MV-4-11 (cell line): ENCODE data around the gene MAPRE3.
"Not testable (repeated sequence)": the region's sequence is repeated elsewhere in the genome, so short reads cannot be mapped to it uniquely, and the experiment has no call there.

Experiments
- DNase-seq: peaks from one replicate; lab custom pipeline; 2025; lab: John Stamatoyannopoulos, UW

MAPRE3 gene

DNA sequence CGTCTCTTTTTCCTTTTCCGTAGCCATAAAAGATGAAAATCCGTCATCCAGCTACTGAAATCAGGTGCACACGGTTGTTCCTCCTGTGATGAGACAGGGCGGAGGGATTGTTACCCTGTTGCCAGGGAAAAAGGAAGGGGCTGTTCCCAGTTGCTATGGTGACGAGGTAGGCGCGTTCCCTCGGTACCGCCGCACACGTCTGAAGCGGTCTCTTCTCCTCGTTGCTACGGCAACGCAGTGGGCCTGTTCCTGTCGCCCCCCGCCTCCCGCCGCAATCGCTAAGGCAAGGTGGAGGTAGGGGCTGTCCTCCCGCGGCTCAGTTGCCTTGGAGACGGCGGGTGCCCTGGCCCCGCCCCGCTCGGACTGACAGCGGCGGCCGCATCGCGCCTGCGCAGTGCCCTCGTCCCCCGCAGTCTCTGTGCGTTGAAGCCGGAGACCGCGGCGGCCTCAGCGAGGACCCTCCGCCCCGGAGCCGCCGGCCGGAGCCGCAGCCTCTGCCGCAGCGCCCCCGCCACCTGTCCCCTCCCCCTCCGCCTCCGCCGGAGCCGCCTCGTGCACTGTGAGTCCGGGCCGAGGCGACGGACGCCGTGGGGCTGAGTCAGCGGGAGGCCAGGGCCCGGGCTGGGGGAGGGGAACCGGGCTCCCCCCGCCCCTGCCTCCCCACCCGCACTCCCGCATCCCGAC, at the start of gene MAPRE3:
TSS of gene MAPRE3 (plus strand) at position 394 of the 684 bp plus-strand sequence. CDS start 51,582 bp downstream, outside the sequence.
- peak; percentile 62 for DNase-seq

- no peak for DNase-seq
These were observed 49.1 kb upstream of the MAPRE3 start for GRCh38 chr2:26921323-26921722.

GRCh38 chr2:26922405-26923188, 47.8 kb upstream of the MAPRE3 start:
- DNase-seq = peak; percentile 67

GRCh38 chr2:26923189-26923466, 47.3 kb upstream of the MAPRE3 start:
- not testable (repeated sequence) for DNase-seq

DNA sequence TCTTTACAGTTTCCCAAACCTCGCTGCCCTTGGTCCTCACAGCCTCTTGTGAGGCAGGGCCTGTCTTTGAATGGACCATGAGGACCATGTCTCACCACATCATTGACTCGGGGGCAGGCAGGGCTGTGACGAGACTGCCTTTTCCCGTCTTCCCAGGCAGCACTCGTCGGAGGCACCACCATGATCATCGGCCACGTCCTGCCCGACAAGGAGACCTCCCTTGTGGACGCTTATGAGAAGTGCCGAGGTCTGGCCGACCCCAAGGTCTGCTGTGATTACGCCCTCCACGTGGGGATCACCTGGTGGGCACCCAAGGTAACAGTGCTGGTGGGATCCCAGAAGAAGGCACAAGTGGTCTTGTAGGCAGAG, 45.7 kb upstream of the MAPRE3 start:
- no peak for DNase-seq

DNA sequence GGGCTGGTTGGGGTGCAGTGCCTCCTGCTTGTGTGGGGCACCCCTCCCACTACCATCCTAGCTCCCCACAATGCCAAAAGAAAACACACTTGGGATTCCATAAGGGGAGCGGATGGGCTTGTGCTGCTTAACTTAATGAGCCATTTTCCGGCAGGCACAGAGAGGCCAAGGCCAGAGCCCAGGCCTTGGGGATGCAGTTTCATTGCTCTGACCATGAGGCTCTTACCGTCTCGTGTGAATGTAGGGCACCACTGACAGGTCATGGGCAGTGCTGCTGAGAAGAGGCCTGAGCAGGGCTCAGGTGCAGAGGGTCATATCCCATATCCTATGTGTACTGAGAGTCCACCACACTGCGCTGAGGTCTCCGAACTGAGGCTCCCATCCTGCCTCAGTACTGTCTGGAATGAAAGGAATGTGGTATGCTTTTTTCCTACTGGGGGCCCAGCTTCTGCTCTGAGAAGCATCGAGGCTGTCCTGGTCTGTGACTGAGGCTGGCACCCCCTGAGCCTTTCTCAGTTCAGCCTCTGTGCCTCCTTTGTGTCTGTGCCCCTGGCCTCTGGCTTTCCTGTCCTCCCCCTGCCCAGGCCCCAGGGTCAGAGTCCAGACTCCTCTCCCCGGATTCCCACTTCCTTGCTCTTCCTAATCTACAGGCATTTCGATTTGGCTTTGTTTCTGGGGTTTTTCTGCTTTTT, 45.2 kb upstream of the MAPRE3 start:
- DNase-seq = no peak

GRCh38 chr2:26927221-26927620, 43.2 kb upstream of the MAPRE3 start:
- DNase-seq = no peak

DNA sequence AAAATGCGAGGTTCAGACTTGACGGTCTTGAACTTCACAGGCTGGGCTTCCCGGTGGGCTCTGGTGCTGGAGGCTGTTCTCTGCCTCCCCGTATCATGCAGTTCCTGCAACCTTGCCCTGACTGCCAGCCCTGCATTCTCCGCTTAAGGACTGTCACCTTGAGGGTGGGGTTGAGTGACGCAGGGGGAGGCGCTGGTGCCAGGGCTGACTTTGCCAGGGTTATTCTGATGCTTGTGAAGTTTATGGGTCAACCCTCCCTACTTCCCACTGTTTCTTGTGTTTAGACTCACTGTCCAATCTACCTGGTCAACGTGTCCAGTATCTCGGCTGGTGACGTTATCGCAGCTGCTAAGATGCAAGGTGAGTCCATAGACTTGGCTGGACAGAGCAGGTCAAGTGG, 37.5 kb upstream of the MAPRE3 start:
- DNase-seq = no peak

- DNase-seq = no peak
These were observed 36.8 kb upstream of the MAPRE3 start for GRCh38 chr2:26933431-26934334.

- DNase-seq = no peak
These were observed 36.1 kb upstream of the MAPRE3 start for GRCh38 chr2:26934335-26934724.

DNA sequence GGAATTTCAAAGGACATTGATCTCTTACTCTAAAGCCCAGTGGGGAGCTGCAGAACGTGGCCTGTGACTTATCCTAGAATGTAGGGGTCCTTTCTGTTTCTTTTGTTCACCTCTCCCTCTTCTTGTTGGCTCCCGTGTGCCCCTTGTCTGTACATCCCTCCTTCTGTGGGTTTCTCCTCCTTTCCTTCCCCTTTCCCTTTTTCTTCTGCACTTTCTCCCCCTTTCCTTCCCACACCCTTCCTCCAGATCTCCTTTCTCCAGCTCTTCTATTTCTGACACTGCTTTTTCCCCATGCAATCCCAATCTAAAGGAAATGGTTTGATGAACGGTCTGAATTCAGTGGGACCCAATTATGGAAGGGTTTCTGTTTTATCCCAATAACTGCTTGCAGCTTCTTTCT, 35.5 kb upstream of the MAPRE3 start:
- DNase-seq = no peak

- DNase-seq = no peak
These were observed 33.6 kb upstream of the MAPRE3 start for GRCh38 chr2:26936855-26937254.

- no peak for DNase-seq
These were observed 31.9 kb upstream of the MAPRE3 start for GRCh38 chr2:26938399-26939118.

- DNase-seq = no peak
These were observed 30.4 kb upstream of the MAPRE3 start for GRCh38 chr2:26940001-26940400.

GRCh38 chr2:26941486-26941885, 29.0 kb upstream of the MAPRE3 start:
- no peak for DNase-seq

GRCh38 chr2:26942543-26943295, 27.7 kb upstream of the MAPRE3 start:
- peak; percentile 47 for DNase-seq

DNA sequence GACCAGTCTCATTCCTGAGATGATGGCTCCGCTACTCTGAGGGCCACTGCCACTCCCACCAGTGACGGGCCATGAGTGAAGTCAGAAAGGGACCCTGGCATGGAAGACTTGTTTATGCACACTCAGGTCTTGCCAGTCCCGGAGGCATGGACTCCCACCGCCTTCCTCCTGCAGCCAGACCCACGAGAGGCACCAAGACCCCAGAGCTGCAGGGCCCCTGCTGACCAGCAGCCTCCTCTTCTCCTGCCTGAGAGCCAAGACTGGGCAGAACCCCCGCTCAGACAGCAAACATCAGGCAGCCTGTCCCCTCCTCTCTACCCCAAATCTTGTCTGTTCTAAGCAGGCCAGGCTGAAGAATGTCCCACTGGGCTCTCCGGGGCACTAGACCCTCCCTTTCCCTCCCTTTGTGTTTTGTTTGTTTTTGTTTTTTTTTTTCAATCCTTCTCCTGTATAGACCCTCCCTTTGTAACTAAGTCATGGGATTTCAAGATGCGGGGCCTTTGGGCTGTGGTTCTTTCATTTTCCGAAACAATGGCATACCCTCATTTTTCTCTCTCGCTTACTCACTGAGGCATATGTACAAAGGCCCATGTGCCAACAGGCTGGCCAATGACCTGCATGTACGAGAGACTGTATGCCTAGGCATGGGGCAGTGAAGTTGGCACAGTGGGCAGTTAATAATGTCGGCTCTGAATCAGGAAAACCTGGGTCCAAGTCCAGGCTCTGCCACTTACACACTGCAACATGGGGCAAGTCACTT, 24.3 kb upstream of the MAPRE3 start:
- DNase-seq = no peak

DNA sequence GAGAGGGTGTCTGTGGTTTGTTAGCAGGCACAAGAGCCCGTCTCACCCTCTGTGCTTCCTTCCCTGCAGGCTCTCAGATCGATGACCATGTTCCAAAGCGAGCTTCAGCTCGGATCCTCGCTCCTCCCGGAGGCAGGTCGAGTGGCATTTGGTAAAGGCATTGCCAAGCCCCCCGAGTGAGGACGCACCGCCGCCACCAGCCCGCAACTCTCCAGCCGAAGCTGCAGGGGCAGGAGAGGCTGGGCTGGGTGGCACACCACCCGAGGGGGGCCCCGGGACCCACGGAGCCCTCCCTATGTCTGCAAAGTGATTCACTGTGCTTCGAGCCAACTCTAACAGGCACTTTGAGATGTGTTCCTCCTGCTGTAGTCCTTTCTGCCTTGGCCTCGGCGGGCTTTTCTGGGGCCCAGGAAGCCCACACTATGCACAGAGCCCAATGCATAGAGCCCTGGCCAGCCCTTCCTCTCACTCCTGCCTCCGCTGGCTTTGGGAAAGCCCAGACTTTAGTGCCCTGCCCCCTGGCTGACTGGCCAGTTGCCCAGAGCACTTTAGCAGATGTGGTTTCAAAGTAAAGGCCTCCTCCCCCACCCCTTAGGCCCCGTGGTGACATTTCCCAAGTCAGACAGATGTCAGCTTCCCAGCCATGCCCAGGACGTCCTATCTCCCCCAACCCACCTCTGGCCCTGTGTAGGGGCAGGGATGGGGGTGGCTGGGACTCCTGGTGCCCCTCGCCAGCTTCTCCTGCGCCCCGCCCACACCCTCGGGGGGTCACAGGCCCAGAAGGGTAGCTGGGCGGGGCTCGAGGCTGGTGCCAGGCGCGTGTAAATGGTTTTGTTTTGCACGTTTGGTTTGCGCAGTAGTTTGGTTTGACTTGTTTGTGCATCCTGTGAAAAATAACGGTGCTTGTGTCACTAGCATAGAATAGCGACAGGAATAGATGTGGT, 23.3 kb upstream of the MAPRE3 start:
- peak; percentile 66 for DNase-seq

GRCh38 chr2:26948800-26949199, 21.6 kb upstream of the MAPRE3 start:
- DNase-seq = no peak
